ENCODE data around the gene IL1RAP. TPM values are rescaled to one million over a fixed set of nuclear protein-coding genes. Genes with fewer than 3 reads are reported as not detected.

IL1RAP gene
- total and polyA plus RNA-seq, 2 experiments from 2014 or later = 3.6 to 5.0 TPM

GRCh38 chr3:190607021-190607420 is 93.1 kb downstream of the IL1RAP start (continued):
- TF ChIP-seq, protein P1, sequence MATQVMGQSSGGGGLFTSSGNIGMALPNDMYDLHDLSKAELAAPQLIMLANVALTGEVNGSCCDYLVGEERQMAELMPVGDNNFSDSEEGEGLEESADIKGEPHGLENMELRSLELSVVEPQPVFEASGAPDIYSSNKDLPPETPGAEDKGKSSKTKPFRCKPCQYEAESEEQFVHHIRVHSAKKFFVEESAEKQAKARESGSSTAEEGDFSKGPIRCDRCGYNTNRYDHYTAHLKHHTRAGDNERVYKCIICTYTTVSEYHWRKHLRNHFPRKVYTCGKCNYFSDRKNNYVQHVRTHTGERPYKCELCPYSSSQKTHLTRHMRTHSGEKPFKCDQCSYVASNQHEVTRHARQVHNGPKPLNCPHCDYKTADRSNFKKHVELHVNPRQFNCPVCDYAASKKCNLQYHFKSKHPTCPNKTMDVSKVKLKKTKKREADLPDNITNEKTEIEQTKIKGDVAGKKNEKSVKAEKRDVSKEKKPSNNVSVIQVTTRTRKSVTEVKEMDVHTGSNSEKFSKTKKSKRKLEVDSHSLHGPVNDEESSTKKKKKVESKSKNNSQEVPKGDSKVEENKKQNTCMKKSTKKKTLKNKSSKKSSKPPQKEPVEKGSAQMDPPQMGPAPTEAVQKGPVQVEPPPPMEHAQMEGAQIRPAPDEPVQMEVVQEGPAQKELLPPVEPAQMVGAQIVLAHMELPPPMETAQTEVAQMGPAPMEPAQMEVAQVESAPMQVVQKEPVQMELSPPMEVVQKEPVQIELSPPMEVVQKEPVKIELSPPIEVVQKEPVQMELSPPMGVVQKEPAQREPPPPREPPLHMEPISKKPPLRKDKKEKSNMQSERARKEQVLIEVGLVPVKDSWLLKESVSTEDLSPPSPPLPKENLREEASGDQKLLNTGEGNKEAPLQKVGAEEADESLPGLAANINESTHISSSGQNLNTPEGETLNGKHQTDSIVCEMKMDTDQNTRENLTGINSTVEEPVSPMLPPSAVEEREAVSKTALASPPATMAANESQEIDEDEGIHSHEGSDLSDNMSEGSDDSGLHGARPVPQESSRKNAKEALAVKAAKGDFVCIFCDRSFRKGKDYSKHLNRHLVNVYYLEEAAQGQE (IDR thresholded peaks at IDR 0.05; ENCODE audit: unreplicated experiment) = no peak

GRCh38 chr3:190608850-190609589 is 95.1 kb downstream of the IL1RAP start:
- Mint-ChIP-seq H3K9me3 (no peaks in the 10 kb centered on the region), H3K4me1 (no peaks in the 10 kb centered on the region), H3K27ac (no peak overlapping the region), H3K36me3 (ENCODE audit: low read depth) (peaks cover 12% of the 10 kb centered on the region; the same call in 2 of the 3 replicates), H3K27me3 (ENCODE audit: insufficient read depth, low read depth, poor library complexity) (no peaks in the 10 kb centered on the region), H3K4me3 (no peak overlapping the region)
- no peak overlapping the region for H2AFZ ChIP-seq
- H3K36me3 ChIP-seq (ENCODE audit: insufficient read depth) = no peaks in the 10 kb centered on the region
- no peak overlapping the region for H3K4me3 ChIP-seq
- no peaks in the 10 kb centered on the region for H3K79me2 ChIP-seq (replicated peaks; ENCODE audit: insufficient read depth)
- H3K9me2 ChIP-seq (ENCODE audit: insufficient read depth) = 0 out of 2 replicates have a peak, but pooled peaks cover 4% of the 10 kb centered on the region
- H3F3A ChIP-seq (replicated peaks; ENCODE audit: low read depth) = no peaks in the 10 kb centered on the region
- ATAC-seq (no peak), DNase-seq (ENCODE audit: low spot score) (no peak)
- no peaks in the 10 kb centered on the region for H4K20me1 ChIP-seq (replicated peaks; ENCODE audit: insufficient read depth)
- H3K4me2 ChIP-seq = no peak overlapping the region
- 0 out of 2 replicates have a peak, but pooled peaks cover 3% of the 10 kb centered on the region for H3K4me1 ChIP-seq (ENCODE audit: insufficient read depth)
- H3K27me3 ChIP-seq (ENCODE audit: insufficient read depth) = no peaks in the 10 kb centered on the region
- H3K27ac ChIP-seq (ENCODE audit: low read depth) = no peak overlapping the region
- TF ChIP-seq EZH2 (IDR thresholded peaks at IDR 0.05; ENCODE audit: low read depth, unreplicated experiment) (no peak), CREB1 (CRISPR knock-in tag; IDR thresholded peaks at IDR 0.05; ENCODE audit: low read depth) (no peak), STAT1 (IDR thresholded peaks at IDR 0.05; ENCODE audit: unreplicated experiment) (no peak), ZNF331 (CRISPR knock-in tag; IDR thresholded peaks at IDR 0.05; ENCODE audit: low read depth) (no peak), EZH2phosphoT487 (IDR thresholded peaks at IDR 0.05; ENCODE audit: unreplicated experiment) (no peak), POLR2AphosphoS5 (IDR thresholded peaks at IDR 0.05; ENCODE audit: low read depth) (no peak), NANOG (IDR thresholded peaks at IDR 0.05; ENCODE audit: borderline replicate concordance) (no peak)
- TF ChIP-seq, protein P1 (IDR thresholded peaks at IDR 0.05; ENCODE audit: unreplicated experiment) = no peak
- TF ChIP-seq, protein P2, sequence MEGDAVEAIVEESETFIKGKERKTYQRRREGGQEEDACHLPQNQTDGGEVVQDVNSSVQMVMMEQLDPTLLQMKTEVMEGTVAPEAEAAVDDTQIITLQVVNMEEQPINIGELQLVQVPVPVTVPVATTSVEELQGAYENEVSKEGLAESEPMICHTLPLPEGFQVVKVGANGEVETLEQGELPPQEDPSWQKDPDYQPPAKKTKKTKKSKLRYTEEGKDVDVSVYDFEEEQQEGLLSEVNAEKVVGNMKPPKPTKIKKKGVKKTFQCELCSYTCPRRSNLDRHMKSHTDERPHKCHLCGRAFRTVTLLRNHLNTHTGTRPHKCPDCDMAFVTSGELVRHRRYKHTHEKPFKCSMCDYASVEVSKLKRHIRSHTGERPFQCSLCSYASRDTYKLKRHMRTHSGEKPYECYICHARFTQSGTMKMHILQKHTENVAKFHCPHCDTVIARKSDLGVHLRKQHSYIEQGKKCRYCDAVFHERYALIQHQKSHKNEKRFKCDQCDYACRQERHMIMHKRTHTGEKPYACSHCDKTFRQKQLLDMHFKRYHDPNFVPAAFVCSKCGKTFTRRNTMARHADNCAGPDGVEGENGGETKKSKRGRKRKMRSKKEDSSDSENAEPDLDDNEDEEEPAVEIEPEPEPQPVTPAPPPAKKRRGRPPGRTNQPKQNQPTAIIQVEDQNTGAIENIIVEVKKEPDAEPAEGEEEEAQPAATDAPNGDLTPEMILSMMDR (conservative IDR thresholded peaks at IDR 0.05; ENCODE audit: low read depth in 2 of 2) = no peak
- TF ChIP-seq, protein P3, sequence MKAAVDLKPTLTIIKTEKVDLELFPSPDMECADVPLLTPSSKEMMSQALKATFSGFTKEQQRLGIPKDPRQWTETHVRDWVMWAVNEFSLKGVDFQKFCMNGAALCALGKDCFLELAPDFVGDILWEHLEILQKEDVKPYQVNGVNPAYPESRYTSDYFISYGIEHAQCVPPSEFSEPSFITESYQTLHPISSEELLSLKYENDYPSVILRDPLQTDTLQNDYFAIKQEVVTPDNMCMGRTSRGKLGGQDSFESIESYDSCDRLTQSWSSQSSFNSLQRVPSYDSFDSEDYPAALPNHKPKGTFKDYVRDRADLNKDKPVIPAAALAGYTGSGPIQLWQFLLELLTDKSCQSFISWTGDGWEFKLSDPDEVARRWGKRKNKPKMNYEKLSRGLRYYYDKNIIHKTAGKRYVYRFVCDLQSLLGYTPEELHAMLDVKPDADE (IDR thresholded peaks at IDR 0.05) = no peak
